SHP77 (cell line): ENCODE results near the gene GIPC2.
"Not testable (repeated sequence)": the region's sequence is repeated elsewhere in the genome, so short reads cannot be mapped to it uniquely, and the experiment has no call there.

ENCODE experiments used
- DNase-seq, 2 experiments: peaks; one replicate each; lab custom pipeline; 2025; lab: John Stamatoyannopoulos, UW

The GIPC2 gene

DNA sequence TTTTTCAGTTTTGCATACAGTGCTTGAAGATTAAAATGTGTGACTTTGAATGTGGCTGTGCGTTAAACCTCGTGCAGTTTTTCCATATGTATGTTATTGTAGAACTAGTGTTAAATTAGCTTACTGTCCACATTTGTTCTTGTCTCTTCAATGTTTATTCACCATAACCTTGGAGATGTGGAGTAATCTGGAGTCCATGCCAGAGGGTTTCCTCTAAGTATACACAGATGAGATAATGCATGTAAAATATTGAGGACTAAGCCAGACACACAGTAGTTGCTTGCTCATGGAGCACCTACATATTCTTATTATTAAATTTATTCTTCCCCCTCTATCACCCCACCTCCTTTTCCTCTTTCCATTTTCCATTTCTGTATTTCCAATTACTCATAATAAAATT lies 7.7 kb upstream of the GIPC2 start:
- no peak for DNase-seq

DNA sequence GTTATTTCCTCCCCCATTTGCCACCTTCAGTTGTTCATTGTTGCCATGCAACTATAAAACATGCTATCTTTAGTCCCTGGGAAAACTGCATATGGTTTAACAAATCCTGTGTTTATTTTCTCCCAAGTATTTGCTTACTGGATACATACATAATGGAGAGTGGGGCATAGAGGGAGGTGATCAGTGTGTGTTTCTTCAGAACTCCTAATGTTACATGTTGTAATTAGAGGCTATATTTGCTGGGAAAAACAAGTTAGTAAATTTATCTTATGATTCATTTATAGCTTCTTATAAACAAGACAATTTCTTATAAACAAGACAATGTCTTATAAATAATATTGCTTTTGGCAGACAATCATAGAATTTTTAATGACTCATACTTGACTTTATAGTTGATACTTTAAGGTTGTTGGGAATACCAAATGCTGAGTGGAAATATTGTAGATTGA lies 7.3 kb upstream of the GIPC2 start:
- DNase-seq = no peak

DNA sequence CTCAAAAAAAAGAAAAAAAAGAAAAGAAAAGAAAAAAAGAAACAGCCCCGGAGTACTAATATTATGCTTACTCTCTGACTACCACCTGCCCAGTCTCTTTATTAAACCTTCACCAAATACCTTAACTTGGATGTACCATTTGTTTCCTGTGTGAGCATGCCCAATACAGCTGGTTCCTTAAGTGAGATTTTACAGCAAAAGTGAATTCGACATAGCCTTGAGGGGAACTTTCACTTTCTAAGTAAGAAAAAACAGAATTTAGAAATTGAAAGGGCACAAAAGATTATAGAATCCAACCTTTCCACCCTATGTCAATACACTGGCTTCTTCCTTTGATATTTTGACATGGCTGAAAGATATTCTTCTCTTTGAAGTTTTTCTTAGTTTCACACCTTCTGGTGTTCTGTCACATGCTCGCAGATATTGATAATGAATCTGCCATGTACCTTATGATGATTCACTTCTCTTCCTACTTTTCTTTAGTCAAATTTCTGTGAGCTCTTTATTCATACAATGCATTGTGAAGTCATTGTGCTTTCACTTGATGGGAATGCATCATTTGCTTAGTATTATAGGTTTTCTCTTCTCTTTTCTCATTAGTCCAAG lies 5.2 kb upstream of the GIPC2 start:
- DNase-seq = no peak

DNA sequence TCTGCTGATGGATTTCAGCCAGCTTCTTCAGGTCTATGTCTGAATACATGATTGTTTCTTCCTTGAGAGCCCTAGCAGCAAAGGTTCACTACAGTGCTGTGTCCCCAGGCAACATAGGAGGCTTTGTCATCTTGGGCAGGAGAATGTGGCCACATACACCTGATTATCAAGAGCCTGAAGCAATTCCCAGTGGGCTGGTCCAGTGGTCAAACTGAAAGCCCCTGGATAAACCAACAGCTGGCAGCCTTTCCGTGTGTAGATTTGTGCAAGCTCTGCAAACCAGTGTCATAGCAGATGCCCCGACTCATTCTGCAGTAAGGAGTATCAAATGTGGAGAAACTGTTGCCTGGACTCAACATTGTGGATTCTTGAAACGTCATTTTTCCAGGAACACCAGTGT lies 2.3 kb upstream of the GIPC2 start:
- no peak for DNase-seq

DNA sequence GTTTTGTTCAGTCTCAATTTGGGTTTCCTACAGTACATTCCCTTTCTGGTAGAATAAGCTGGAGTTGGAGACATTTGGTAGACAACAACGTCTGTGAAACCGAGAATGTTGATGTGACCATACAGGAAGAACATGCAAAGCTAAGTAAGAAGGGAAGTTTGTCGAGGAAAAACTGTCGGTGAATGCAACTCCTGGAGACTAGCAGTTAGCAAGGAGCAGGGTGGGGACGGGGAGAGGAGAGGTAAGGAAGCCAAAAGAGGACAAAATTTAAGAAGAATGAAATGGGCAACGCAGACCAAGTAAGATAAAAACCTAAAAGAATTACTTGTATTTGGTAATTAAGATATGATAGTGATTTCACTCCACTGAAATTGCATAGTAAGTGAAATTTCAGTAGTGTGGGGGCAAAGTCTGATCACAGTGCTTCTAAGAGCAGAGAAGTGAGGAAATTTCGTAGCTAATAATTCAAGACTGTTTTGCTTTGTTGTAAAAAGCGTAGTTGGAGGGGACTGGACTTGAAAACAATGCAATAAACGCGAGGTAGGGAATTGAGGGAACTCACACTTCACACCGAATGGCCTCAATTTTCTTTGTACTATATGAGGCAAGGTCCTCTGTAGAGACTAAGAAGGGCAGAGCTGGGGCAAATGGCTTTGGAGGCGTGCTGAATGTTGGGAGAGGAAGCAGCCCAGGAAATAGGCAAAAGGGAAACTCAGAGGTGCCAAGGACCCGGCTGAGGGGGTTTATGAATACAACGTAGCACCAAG lies 787 bp upstream of the GIPC2 start:
- DNase-seq = no peak

DNA sequence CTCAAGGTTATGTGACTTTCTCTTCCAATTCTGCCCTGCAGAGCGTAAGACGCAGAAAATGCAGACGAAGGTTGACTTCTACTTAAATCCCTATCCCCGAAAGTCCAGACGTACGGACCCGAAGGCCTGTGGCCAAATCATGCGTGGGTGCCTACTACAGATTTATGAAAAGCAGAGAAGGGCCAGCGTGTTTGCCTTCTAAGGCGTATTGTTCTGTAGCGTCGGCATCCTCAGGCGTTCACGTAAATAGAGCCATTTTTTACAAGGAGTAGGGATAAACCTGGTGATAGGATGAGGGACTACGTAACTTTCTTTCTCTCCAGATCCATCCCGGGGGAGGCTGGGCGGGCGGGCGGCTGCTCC lies 222 bp upstream of the GIPC2 start:
- no peak for DNase-seq

DNA sequence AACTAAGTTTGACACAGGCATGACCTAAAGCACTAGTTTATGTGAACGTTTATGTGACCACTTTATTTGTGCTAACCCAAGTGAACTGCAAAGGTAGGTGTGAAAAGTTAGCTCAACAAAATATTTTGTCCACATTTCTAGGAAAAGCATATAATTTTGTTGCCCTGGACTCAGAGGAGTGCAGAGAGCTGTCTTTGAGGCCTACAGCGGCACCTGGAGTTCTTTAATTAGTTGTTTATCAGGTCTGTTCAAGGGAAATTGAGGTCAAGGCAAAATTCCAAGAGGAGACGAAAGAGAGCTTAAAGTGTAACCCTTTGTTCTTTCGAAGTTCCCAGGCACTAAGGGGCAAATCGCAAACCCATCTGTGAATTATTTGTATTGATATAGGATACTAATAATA lies 1.3 kb downstream of the GIPC2 start:
- DNase-seq = no peak

DNA sequence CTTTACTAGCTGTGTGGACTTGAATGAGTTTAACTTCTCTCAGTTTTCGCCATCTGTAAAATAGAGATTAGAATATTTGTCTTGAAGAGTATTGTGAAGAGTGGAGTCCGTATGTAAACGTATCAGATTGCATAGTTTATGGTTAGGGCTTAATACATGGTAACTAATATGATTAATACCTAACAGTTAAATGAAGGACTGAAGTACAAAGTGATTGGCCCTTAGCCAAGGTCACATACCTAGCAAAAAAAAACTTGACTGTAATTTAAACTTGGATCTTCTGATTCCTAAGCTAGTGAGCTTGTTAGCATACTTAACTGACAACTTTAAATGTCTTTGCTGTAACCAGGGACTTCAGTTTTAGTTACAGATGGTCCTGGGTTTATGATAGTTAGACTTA lies 1.9 kb downstream of the GIPC2 start:
- no peak for DNase-seq

DNA sequence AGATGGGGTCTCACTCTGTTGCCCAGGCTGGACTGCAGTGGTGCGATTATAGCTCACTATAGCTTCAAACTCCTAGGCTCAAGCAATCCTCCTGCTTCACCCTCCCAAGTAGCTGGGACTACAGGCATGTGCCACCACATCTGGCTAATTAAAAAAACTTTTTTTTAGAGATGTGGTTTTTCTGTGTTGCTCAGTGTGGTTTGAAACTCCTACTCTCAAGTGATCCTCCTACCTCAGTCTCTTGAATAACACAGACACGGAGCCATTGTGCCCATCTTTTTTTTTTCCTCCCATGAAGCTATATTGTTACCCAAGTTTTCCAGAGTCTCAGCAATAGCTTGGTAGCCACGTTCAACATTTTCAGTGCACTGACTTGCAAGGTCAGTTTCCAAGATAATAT lies 2.7 kb downstream of the GIPC2 start:
- DNase-seq = no peak

DNA sequence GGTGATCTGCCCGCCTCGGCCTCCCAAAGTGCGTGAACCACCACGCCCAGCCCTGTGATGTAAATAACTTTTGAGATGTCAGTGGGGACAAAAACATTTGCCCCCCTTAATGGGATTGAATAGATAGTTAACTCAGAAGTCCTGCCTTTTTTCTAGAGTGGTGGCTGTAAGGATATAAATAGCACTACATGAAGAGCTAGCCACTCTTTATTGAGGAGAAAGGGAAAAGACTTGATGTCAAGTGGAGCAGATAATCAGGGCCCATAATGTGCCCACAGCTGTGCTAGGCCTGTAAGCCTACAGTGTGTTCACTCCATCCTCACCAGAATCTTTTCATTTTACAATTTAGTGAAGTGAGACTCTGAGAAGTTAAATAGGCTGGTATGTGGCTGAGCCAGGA lies 3.6 kb downstream of the GIPC2 start:
- DNase-seq = no peak

DNA sequence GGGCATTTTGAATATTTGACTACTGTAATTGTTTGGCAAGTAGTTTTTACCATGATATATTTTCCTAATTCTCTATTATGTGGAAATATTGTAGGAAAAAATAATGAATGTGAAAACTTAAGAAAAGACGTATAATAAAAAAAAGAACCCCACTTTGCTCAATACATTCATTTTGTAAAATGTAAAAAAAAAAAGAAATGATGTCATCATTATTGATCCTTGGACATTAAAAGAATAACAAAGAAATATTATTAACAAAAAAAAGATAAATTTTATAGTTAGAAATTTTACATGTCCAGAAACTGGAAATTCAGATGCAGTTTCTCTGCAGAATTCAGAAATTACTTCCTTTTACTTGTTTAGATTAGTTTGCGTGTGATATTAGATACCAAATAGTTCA lies 5.2 kb downstream of the GIPC2 start:
- DNase-seq = no peak

DNA sequence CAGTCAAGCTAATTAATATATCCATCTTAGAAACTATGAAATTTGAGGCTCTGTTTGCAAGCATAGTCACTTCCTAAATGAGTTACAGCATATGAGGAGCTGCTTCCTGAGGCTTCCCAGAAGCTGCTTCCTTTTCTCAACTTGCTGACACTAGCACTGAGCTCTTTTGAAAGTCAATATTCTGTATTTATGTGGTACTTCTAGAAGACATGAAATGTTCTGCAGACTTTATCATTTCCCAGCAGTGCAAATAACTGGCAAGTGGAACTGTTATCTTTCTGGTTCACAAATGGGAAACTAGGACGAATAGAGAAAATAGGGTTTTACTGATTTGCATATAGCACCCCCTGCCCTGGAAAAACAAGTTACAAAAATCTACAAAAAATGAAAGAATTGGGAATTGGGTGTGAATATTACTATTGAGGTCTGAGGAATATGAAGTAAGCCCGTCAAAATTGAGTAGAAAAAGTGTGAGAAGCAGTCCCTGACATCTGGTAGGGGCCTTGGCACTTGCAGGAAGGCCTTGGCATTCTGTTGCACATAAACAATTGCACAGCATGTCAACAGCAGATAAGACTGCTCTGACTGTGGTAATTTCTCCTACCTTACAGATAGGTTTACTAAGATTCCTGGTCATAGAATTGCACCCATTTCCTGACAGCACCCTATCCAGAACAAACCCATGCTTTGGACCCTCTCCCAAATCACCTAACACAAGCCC lies 7.1 kb downstream of the GIPC2 start:
- DNase-seq = no peak

DNA sequence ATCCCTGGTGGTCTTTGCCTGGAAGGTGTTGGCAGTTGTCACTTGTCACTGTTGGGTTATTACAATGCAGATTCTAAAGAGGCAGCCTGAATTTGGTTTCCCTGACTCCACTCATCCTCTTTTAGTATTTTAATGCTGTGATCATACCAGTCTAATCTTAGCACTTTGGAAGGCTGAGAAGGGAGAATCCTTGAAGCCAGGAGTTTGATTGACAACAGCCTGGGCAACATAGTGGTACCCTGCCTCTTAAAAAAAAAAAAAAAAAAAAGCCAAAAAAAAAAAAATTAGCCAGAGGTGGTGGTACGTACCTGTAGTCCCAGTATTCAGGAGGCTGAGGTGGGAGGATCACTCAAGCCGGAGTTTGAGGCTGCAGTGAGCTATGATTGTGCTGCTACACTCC lies 7.7 kb downstream of the GIPC2 start:
- DNase-seq = no peak

DNA sequence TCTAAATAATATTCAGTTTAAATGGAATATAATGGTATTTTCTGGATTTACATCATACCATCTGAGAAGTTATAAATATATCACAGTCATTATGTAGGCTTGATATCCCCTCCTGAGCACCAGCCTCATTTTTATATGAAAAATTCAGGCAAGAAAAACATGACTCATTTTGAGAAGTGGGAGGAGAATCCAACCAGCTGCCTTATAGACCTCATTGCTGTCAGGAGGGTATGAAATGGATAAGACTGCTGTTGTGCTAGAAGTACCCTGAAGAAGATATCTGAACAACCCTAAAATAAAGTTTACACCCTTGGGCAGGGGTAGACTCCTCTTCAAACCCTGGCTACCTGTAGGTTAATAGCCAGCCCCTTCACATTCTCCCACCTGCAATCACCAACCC lies 8.8 kb downstream of the GIPC2 start:
- DNase-seq = no peak

DNA sequence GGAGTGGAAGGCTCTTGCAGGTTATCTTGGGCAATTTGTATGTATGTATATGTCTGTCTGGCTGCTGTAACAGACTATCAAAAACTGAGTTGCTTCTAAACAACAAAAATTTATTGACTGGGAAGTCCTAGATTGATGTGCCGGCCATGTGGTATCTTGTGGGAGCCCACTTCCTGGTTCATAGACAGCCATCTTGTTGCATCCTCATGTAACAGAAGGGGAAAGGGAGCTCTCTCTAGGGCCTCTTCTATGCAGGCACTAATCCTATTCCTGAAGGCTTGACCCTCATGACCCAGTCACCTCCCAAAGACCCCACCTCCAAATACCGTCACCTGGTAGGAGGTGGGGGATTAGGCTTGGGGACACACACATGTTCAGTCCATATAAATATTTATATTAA lies 9.2 kb downstream of the GIPC2 start:
- no peak for DNase-seq

DNA sequence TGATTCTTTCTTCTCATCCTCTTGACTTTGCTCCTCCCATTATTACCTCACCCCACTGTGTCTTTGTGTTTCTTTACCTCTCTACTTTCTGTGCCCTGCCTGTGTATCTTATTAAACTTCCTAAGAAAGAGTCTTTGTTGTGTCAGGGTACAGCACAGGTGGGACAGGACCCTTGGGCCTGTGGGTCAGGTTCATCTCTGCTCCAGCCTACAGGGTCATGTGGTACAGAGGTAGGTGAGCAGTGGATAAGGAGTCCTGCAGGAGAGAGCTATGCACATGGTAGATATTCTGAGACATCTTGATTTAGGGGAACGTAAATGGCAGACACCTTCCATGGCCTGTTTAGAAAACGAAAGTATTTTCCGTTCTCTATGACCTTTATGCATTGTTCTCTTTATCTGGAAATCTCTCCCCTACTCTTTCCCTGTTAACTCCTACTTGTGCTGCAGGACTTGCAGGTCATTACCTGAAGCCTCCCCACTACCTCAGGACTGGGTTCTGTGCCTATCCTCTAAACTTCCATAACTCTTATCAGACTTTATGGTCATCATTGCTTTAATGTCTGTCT lies 9.9 kb downstream of the GIPC2 start:
- DNase-seq = no peak

DNA sequence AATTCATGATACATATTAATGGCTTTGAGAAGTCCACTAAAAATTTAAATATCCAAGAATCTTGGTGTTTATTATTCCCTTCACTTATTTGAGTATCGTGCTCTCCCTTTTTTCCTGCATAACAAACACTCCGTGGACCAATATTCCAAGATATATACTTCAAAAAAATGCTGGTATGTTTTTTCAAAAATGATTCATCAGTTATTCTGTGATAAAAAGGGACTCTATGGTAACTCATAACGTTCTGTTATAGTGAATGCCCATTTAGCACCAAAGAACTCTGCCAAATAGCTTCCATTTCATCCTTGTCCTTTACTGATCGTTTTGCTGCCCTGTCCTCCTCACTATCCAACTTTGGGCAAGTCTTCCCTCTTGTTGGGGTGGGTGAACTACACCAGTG lies 12.9 kb downstream of the GIPC2 start:
- no peak for DNase-seq

DNA sequence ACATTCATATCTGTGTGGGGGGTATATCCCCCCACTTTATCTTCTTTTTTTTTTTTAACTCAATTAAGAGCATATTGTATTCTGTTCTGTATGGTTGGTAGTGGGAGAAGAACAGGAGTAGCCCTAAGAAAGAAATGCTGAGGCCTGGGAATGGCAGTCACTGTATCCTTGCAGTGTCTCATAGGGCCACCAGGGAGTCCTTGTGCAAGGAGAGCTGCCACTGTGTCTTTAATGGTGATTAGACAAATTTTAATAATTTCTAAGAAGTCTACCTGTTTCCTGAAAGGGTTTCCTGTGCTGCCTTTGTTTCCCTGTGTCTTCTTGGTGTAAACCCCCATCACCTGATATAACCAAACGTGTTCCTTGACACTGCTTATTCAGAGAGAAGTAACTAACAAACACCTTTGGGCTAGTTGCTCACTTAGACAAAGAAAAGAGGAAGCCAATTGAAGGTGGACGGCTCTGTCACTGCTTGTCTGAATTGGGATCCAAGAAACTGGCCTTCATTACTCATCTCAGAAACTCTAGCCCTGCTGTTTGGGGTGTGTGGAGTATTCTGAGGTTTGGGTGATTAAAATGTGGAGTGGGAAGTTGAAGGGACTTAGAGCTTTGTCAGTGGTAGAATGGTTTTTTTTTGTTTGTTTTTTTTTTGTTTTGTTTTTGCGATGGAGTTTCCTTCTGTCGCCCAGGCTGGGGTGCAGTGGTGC lies 15.2 kb downstream of the GIPC2 start:
- DNase-seq = no peak

DNA sequence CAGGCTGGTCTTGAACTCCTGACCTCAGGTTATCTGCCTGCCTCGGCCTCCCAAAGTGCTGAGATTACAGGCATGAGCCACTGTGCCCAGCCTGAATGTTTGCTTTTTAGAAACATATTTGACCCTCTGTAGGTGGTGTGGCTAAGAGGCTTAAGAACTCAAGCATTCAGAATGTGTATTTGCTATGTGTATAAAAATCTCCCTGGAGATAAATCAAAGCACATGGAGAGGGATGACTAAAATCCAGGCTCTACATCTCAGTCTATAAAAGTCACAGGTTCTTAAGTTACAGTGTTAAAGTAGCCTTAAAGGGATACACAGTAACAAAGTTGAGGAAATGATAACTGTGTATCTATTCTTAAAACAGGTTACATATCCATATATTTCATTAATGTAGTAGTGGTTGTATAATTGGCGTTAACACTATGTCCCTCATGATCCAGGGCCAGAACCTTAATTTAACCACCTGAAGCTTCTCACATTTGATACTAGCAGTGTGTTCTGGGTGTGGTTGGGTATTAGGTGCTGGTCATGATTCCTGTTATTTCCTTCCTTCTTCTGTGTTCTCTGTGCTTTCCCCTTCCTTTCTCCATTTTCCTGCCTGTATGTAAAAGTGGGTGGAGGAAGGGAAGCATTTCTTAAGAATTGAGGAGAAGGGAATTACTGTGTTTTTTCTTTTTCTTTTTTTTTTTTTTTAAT lies 16.2 kb downstream of the GIPC2 start:
- no peak for DNase-seq

DNA sequence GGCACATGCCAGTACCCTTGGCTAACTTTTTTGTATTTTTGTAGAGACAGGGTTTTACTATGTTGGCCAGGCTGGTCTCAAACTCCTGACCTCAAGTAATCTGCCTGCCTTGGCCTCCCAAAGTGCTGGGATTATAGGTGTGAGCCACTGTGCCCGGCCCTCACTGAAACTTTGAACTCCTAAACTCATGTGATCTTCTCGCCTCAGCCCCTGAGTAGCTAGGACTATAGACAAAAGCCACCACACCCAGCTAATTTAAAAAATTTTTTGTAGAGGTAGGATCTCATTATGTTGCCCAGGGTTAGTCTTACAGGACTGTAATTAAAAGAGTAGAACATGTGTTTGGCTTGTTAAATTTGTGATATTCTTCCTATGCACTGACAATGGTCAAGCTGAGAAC lies 19.1 kb downstream of the GIPC2 start:
- DNase-seq = not testable (repeated sequence)

DNA sequence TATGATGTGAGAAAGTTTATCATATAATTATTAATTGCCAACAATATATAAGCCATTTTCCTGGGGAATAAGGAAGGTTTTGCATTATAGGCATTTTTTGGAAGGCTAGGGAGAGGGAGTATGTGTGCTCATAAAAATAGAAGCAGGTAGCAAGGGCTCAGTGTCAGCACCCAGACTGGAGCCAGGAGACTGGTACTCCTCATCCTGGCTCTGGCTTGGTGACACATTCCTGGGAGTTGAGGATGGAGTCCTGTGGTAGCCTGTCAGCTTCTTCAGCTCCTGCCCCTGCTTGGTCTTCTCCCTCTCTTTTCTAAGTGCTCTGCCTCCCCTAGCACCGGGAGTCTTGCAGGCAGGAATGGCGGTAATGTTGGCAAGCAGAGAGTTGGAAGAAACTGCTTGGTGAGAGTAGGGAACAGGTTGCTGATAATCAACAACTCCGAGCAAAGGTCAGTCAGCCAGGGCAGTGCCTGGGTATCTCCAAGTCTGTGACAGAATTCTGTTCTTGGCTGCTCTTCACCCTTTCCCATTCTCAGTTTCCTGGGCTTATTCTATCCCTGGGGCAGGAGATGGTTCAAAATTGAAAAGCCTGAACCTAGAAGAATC lies 23.0 kb downstream of the GIPC2 start:
- DNase-seq = no peak
